Lower lobe of right lung (tissue), 2 donors: ENCODE data around the gene DNM3. TPM values are rescaled to one million over a fixed set of nuclear protein-coding genes. Genes with fewer than 3 reads are reported as not detected.

Experiments used
- ATAC-seq, 2 donors: fragments of 200-7000 bp; cut with Tn5 transposase; one replicate each; pipeline ENCODE4 v1.9.1; 2020 to 2022; ENCODE audit warnings: mild to moderate bottlenecking in 2 of 2, moderate library complexity in 2 of 2
- DNase-seq: peaks from one replicate; pipeline ENCODE4 v3.0.0-alpha.2; 2020
- H3K27ac ChIP-seq: fragments of 200-600 bp; one replicate; pipeline ENCODE4 v1.8.0; 2022
- H3K27me3 ChIP-seq: fragments of 200-600 bp; one replicate; pipeline ENCODE4 v1.8.0; 2022; ENCODE audit warnings: low read depth
- H3K36me3 ChIP-seq: fragments of 200-600 bp; one replicate; pipeline ENCODE4 v1.8.0; 2022; ENCODE audit warnings: mild to moderate bottlenecking
- H3K4me1 ChIP-seq: fragments of 200-600 bp; one replicate; pipeline ENCODE4 v1.8.0; 2022
- H3K4me3 ChIP-seq: fragments of 200-600 bp; one replicate; pipeline ENCODE4 v1.8.0; 2022; ENCODE audit warnings: mild to moderate bottlenecking
- H3K9me3 ChIP-seq: fragments of 200-600 bp; one replicate; pipeline ENCODE4 v1.8.0; 2022
- intact Hi-C: fragments of 100-400 bp; cut with DNase I; formaldehyde crosslinking; loops from one replicate; pipeline ENCODE4 v1.11.0; 2022
- total RNA-seq: library from RNA; stranded (reverse); fragmentation: NEBNext Ultra II Directional; extraction: Animal tissue kit (Norgen Biotek cat#: 25700); gene quantifications from one replicate; pipeline ENCODE4 v1.2.1, GENCODE V29; 2021
- TF ChIP-seq, protein P1 (sequence below): fragments of 200-600 bp; IDR thresholded peaks from one replicate; pipeline ENCODE4 v1.8.0; 2022; ENCODE audit warnings: antibody characterized with exemption, mild to moderate bottlenecking
- donor health status: DM: no; HTN: yes; CAD: no; lungs with severe emphysema.

DNM3 gene
- total RNA-seq, 1 donor from 2014 or later: 12.4 TPM

DNA sequence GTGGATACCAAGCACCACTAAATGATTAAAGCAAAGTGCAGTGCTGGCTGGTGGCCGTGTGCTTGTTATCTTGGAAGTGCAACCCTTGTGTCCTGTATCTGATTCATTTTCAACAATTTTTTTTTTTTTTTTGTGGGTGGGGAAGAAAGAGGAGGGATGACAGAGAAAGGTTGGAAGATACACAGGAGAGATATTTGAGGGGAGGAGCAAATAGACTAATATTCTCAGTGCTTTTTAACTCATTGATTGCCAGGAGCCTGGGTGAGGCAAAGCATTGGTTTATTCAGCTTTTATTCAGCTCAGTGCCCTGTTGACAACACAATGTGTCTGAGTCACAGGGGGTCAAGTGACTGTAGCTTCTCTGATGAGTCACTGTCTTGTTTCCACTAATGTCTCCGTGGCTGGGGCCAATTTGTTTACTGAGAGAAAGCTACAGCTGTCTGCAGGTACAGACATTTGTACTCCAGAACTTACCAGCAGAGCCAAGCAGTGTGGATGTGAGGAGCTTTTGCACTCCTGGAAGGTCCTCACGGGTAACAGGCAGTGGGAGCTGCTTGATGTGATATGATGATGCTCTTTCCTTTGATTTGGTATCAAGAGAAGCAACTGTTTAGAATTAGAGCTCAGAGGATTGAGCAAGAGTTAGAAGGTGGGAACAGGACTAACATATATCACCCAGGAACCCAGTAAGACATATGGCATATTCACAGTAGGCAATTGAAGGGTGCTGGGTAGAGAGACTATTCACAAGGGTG lies 23.6 kb upstream of the DNM3 start:
- intact Hi-C loops: no loop called here
- DNase-seq (no peak), ATAC-seq (no peak)
- H3K4me1 ChIP-seq: no peaks in the 10 kb centered on the region
- H3K4me3 ChIP-seq: no peak overlapping the region
- H3K27me3 ChIP-seq: no peaks in the 10 kb centered on the region
- no peaks in the 10 kb centered on the region for H3K9me3 ChIP-seq
- H3K27ac ChIP-seq: no peak overlapping the region
- TF ChIP-seq, protein P1, sequence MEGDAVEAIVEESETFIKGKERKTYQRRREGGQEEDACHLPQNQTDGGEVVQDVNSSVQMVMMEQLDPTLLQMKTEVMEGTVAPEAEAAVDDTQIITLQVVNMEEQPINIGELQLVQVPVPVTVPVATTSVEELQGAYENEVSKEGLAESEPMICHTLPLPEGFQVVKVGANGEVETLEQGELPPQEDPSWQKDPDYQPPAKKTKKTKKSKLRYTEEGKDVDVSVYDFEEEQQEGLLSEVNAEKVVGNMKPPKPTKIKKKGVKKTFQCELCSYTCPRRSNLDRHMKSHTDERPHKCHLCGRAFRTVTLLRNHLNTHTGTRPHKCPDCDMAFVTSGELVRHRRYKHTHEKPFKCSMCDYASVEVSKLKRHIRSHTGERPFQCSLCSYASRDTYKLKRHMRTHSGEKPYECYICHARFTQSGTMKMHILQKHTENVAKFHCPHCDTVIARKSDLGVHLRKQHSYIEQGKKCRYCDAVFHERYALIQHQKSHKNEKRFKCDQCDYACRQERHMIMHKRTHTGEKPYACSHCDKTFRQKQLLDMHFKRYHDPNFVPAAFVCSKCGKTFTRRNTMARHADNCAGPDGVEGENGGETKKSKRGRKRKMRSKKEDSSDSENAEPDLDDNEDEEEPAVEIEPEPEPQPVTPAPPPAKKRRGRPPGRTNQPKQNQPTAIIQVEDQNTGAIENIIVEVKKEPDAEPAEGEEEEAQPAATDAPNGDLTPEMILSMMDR: no peak
- no peaks in the 10 kb centered on the region for H3K36me3 ChIP-seq

DNA sequence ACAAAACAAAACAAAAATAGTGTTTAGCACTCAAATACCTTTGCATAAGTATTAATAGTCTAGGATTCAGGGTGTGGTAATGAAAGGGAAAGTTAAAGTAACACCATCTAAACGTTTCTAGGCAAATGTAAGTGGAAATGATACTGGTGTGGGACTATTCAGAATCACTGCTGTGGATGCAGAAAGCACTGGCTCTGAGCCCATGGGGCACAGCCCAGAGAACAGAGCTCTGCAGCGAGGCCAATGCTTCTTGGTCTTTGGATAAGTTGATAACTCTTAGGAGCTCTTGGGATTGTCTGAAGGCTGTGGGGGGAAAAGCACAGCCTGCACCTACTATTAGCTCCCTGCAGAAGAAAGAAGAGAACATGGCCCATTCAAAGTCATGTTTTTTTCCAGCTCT lies 21.4 kb upstream of the DNM3 start:
- Histone ChIP-seq H3K27ac (no peak overlapping the region), H3K4me1 (no peaks in the 10 kb centered on the region), H3K27me3 (no peaks in the 10 kb centered on the region), H3K9me3 (no peaks in the 10 kb centered on the region), H3K4me3 (no peak overlapping the region), H3K36me3 (no peaks in the 10 kb centered on the region)
- intact Hi-C loops: no loop called here
- ATAC-seq: no peak
- TF ChIP-seq, protein P1: no peak
- no peak for DNase-seq

DNA sequence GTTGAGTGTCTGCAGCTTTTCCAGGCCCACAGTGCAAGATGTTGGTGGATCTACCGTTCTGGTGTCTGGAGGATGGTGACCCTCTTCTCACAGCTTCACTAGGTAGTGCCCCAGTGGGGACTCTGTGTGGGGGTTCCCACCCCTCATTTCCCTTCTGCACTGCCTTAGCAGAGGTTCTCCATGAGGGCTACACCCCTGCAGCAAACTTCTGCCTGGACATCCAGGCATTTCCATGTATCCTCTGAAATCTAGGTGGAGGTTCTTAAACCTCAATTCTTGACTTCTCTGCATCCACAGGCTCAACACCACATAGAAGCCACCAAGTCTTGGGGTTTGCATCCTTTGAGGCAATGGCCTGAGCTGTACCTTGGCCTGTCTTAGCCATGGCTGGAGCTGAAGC lies 14.3 kb upstream of the DNM3 start:
- Histone ChIP-seq H3K4me3 (no peak overlapping the region), H3K4me1 (no peaks in the 10 kb centered on the region), H3K36me3 (no peaks in the 10 kb centered on the region), H3K27ac (no peak overlapping the region), H3K27me3 (no peaks in the 10 kb centered on the region), H3K9me3 (no peaks in the 10 kb centered on the region)
- ATAC-seq: no peak
- TF ChIP-seq, protein P1: no peak
- DNase-seq: no peak
- intact Hi-C loops: no loop called here

DNA sequence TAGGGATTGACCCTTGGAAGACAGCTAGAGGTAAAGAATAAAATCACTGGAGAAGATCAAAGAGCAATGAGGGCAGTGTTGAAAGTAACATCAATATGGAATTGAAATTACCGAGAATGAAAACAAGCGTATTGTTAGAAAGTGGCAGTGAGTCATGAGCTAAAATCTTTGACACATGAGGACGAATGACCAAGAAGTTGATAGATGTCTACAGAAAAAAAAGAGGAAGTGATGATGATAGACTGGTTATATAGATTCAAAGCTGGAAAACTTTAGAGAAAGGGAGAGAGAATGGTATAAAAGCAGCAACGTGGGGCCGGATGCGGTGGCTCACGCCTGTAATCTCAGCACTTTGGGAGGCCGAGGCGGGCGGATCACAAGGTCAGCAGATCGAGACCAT lies 12.5 kb upstream of the DNM3 start:
- Histone ChIP-seq H3K9me3 (no peaks in the 10 kb centered on the region), H3K4me3 (no peak overlapping the region), H3K27ac (no peak overlapping the region), H3K36me3 (no peaks in the 10 kb centered on the region), H3K4me1 (no peaks in the 10 kb centered on the region), H3K27me3 (no peaks in the 10 kb centered on the region)
- ATAC-seq (no peak), DNase-seq (no peak)
- intact Hi-C loops: no loop called here
- TF ChIP-seq, protein P1: no peak

DNA sequence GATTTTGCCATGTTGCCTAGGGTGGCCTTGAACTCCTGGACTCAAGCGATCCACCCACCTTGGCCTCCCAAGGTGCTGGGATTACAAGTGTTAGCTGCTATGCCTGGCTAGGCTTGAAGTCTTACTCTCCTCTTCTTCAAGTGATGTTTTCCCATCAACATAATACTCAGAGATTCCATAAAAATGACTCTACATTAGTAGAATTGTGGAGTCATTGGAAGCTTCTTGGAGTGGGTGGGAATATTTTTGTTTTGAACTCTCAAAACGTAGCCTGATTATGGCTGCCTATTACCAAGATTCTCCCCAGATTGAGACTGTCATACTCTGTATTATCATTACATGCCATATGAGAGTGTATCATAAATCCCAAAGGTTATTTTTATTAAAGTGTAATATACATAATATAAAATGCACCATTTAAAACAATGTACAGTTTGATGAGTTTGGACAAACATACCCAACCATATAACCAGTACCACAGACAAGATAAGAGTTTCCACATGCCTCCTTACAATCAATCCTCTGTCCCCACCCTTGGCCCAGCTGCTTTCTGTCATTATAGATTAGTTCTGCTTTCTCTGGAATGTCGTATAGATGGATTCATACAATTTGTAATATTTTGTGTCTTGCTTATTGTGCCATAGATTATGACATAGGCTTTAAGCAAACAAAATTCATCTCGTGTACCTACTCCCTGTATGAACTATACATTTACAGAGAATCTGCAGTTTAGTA lies 8.0 kb upstream of the DNM3 start:
- no peaks in the 10 kb centered on the region for H3K36me3 ChIP-seq
- no peak overlapping the region for H3K27ac ChIP-seq
- intact Hi-C loops: no loop called here
- H3K4me1 ChIP-seq: no peaks in the 10 kb centered on the region
- TF ChIP-seq, protein P1: no peak
- no peak overlapping the region for H3K4me3 ChIP-seq
- H3K27me3 ChIP-seq: no peaks in the 10 kb centered on the region
- no peak for ATAC-seq
- no peak for DNase-seq
- no peaks in the 10 kb centered on the region for H3K9me3 ChIP-seq
